ENCODE results near the gene MMP23B. TPM values are rescaled to one million over a fixed set of nuclear protein-coding genes. Genes with fewer than 3 reads are reported as not detected.

Gene MMP23B
- total RNA-seq, 1 donor from 2014 or later: 1.7 TPM

DNA sequence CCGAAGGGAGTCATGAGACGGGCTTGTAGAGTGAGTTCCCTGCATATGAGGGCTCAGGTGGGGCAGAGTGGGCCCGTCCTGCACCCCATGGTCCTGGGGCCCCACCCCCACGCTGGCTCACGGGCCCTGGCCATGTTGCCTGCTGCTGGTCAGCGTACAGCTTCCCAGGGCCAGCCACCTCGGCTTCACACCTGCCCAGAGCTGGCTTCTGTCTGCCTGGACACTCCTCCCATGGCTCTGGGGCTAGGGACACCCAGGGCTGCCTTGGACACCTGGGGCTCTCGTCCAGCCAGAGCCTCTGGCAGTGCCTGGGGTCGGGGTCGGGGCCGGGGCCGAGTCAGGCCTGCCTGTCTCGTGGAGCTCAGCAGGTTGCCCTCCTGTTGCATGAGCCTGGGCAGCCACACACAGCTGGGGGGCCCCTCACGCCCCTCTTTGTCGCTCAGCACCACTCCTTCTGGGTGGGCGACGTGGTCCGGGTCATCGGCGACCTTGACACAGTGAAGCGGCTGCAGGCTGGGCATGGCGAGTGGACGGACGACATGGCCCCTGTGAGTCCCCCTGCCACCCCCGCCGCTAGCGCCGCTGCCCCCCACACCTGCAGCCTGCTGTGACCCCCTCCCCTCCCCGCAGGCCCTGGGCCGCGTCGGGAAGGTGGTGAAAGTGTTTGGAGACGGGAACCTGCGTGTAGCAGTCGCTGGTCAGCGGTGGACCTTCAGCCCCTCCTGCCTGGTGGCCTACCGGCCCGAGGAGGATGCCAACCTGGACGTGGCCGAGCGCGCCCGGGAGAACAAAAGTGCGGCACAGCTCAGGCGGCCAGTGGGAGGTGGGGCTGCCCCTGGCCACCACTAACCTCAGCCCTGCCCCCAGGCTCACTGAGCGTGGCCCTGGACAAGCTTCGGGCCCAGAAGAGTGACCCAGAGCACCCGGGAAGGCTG lies 5.5 kb upstream of the MMP23B start:
- Mint-ChIP-seq H3K27ac (ENCODE audit: unreplicated experiment) (no peak overlapping the region), H3K36me3 (ENCODE audit: low read depth) (no peaks in the 10 kb centered on the region), H3K4me3 (no peak overlapping the region), H3K27me3 (ENCODE audit: low read depth) (peaks cover 6% of the 10 kb centered on the region), H3K9me3 (no peaks in the 10 kb centered on the region), H3K4me1 (no peaks in the 10 kb centered on the region)
- DNase-seq (ENCODE audit: low read depth, low spot score): no peak
- TF ChIP-seq, protein P1, sequence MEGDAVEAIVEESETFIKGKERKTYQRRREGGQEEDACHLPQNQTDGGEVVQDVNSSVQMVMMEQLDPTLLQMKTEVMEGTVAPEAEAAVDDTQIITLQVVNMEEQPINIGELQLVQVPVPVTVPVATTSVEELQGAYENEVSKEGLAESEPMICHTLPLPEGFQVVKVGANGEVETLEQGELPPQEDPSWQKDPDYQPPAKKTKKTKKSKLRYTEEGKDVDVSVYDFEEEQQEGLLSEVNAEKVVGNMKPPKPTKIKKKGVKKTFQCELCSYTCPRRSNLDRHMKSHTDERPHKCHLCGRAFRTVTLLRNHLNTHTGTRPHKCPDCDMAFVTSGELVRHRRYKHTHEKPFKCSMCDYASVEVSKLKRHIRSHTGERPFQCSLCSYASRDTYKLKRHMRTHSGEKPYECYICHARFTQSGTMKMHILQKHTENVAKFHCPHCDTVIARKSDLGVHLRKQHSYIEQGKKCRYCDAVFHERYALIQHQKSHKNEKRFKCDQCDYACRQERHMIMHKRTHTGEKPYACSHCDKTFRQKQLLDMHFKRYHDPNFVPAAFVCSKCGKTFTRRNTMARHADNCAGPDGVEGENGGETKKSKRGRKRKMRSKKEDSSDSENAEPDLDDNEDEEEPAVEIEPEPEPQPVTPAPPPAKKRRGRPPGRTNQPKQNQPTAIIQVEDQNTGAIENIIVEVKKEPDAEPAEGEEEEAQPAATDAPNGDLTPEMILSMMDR (conservative IDR thresholded peaks at IDR 0.05): no peak

DNA sequence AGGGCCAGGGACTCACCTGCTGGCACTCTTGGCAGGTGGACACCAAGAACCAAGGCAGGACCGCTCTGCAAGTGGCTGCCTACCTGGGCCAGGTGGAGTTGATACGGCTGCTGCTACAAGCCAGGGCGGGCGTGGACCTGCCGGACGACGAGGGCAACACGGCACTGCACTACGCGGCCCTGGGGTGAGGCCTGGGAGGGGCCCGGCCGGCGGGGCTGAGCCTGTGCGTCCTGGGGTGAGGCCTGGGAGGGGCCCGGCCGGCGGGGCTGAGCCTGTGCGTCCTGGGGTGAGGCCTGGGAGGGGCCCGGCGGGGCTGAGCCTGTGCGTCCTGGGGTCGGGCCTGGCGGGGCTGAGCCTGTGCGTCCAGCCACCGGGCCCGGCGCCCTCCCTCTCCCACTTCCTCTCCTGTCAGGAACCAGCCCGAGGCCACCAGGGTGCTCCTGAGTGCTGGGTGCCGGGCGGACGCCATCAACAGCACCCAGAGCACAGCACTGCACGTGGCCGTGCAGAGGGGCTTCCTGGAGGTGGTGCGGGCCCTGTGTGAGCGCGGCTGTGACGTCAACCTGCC lies 4.6 kb upstream of the MMP23B start:
- DNase-seq (ENCODE audit: low read depth, low spot score): no peak
- TF ChIP-seq, protein P1 (conservative IDR thresholded peaks at IDR 0.05): no peak
- Mint-ChIP-seq H3K9me3 (no peaks in the 10 kb centered on the region), H3K36me3 (ENCODE audit: low read depth) (no peaks in the 10 kb centered on the region), H3K4me3 (no peak overlapping the region), H3K27me3 (ENCODE audit: low read depth) (peaks cover 11% of the 10 kb centered on the region), H3K27ac (ENCODE audit: unreplicated experiment) (no peak overlapping the region), H3K4me1 (no peaks in the 10 kb centered on the region)

DNA sequence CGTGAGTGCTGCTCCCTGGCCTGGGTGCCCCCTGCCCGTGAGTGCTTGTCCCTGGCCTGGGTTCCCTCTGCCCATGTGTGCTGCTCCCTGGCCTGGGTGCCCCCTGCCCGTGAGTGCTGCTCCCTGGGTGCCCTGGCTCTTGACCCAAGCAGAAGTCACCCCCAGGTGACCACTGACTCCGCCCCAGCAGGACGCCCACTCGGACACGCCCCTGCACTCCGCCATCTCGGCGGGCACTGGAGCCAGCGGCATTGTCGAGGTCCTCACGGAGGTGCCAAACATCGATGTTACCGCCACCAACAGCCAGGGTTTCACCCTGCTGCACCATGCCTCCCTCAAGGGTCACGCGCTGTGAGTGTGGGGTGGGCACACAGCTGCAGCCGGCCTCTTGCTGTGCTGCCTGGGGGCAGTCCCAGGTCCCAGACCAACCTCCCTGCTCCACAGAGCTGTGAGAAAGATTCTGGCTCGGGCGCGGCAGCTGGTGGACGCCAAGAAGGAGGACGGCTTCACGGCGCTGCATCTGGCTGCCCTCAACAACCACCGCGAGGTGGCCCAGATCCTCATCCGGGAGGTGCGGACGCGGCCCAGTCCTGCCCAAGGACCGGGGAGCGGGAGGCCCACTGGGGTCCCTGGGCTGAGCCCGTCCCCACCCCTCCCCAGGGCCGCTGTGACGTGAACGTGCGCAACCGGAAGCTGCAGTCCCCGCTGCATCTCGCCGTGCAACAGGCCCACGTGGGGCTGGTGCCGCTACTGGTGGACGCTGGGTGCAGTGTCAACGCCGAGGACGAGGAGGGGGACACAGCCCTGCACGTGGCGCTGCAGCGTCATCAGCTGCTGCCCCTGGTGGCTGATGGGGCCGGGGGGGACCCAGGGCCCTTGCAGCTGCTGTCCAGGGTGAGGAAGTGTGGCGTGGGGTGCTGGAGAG lies 3.9 kb upstream of the MMP23B start:
- H3K36me3 Mint-ChIP-seq (ENCODE audit: low read depth): no peaks in the 10 kb centered on the region
- H3K27ac Mint-ChIP-seq (ENCODE audit: unreplicated experiment): no peak overlapping the region
- TF ChIP-seq, protein P1 (conservative IDR thresholded peaks at IDR 0.05): no peak
- H3K9me3 Mint-ChIP-seq: no peaks in the 10 kb centered on the region
- no peak overlapping the region for H3K4me3 Mint-ChIP-seq
- H3K4me1 Mint-ChIP-seq: no peaks in the 10 kb centered on the region
- H3K27me3 Mint-ChIP-seq (ENCODE audit: low read depth): peaks cover 11% of the 10 kb centered on the region
- DNase-seq (ENCODE audit: low read depth, low spot score): no peak

DNA sequence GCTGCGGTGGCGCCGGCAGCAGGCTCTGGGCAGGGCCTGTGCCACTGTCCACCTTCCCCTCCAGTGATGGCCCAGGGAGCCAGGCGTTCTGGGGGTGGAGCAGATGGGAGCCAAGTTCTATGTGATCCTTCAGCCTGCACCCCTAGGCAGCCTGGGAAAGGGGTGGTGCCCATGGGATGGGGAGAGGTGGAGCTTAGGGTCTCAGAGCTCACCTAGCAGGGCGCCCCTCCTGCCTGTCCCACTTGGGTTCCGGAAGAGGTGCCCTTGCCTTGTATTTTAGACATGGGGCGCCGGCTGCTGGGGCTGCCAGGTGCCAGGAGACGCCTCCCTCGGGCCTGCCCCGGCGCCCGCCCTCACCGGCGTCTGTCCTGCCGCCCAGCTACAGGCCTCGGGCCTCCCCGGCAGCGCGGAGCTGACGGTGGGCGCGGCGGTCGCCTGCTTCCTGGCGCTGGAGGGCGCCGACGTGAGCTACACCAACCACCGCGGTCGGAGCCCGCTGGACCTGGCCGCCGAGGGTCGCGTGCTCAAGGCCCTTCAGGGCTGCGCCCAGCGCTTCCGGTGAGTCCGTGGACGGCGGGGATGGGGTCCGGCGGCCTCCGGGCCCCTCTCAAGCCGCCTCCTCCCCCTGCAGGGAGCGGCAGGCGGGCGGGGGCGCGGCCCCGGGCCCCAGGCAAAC lies 3.1 kb upstream of the MMP23B start:
- H3K4me3 Mint-ChIP-seq: no peak overlapping the region
- H3K27me3 Mint-ChIP-seq (ENCODE audit: low read depth): peaks cover 11% of the 10 kb centered on the region
- H3K36me3 Mint-ChIP-seq (ENCODE audit: low read depth): no peaks in the 10 kb centered on the region
- no peaks in the 10 kb centered on the region for H3K4me1 Mint-ChIP-seq
- TF ChIP-seq, protein P1 (conservative IDR thresholded peaks at IDR 0.05): no peak
- H3K27ac Mint-ChIP-seq (ENCODE audit: unreplicated experiment): no peak overlapping the region
- no peak for DNase-seq (ENCODE audit: low read depth, low spot score)
- no peaks in the 10 kb centered on the region for H3K9me3 Mint-ChIP-seq

Measured in neural crest cell (in vitro differentiated cells).